IMR-90 (cell line): ENCODE results near the gene SH3BP2. TPM values are rescaled to one million over a fixed set of nuclear protein-coding genes. Genes with fewer than 3 reads are reported as not detected.

Source experiments
- ATAC-seq: fragments of 200-7000 bp; cut with Tn5 transposase; 2 replicates; pipeline ENCODE4 v1.9.1; 2020; ENCODE audit warnings: low read depth, mild to moderate bottlenecking, moderate library complexity
- BruUV-seq: library from RNA; stranded (reverse); fragments of 400-500 nt; replicated peaks from 2 replicates; lab custom pipeline; 2021; lab: Mats Ljungman, UMichigan
- CTCF ChIA-PET: fragments of 300-600 bp; formaldehyde crosslinking; extraction: SDS; loops from one replicate; lab custom pipeline; 2021; ENCODE audit warnings: antibody characterized with exemption; lab: Yijun Ruan, JAX
- POLR2A ChIA-PET: fragments of 300-600 bp; sonication (Branson Sonifier 250); formaldehyde crosslinking; loops from one replicate; lab custom pipeline; 2022; ENCODE audit warnings: antibody characterized with exemption; ENCODE audit not compliant: unreplicated experiment; lab: Charles Lee
- DNase-seq: peaks from one replicate; pipeline ENCODE4 v3.0.0; 2013
- H2AFZ ChIP-seq: replicated peaks from 2 replicates; pipeline ENCODE3; 2013; ENCODE audit warnings: low read length, mild to moderate bottlenecking; ENCODE audit not compliant: poor library complexity
- H2AK5ac ChIP-seq: 2 replicates; pipeline ENCODE4 v1.6.1; 2013; ENCODE audit warnings: low read depth, low read length, inconsistent platforms
- H2AK9ac ChIP-seq: replicated peaks from 2 replicates; pipeline ENCODE3; 2013; ENCODE audit warnings: mild to moderate bottlenecking, low read depth, low read length, moderate library complexity; ENCODE audit not compliant: poor library complexity
- H2BK120ac ChIP-seq: 2 replicates; pipeline ENCODE4 v1.6.1; 2013; ENCODE audit warnings: low read depth, low read length, inconsistent platforms
- H2BK15ac ChIP-seq: 3 replicates; pipeline ENCODE4 v1.6.1; 2013; ENCODE audit warnings: low read depth, low read length, inconsistent platforms
- H2BK20ac ChIP-seq: 2 replicates; pipeline ENCODE4 v1.6.1; 2013; ENCODE audit warnings: low read depth, mild to moderate bottlenecking, inconsistent platforms, low read length, moderate library complexity
- H2BK5ac ChIP-seq: 2 replicates; pipeline ENCODE4 v1.6.1; 2013; ENCODE audit warnings: mild to moderate bottlenecking, low read depth, low read length, inconsistent platforms; ENCODE audit not compliant: poor library complexity, severe bottlenecking
- H3K14ac ChIP-seq: replicated peaks from 2 replicates; pipeline ENCODE4 v1.6.1; 2013; ENCODE audit warnings: low read depth, low read length, inconsistent platforms
- H3K18ac ChIP-seq: 2 replicates; pipeline ENCODE4 v1.6.1; 2013; ENCODE audit warnings: low read depth, low read length, control low read depth
- H3K23ac ChIP-seq: 2 replicates; pipeline ENCODE4 v1.6.1; 2013; ENCODE audit warnings: low read depth, low read length, inconsistent platforms
- H3K27ac ChIP-seq: 2 replicates; pipeline ENCODE4 v1.5.1; 2013; ENCODE audit warnings: mild to moderate bottlenecking, control low read depth, low read length; ENCODE audit not compliant: insufficient read depth
- H3K27me3 ChIP-seq: 2 replicates; pipeline ENCODE4 v1.6.1; 2013; ENCODE audit warnings: low read length; ENCODE audit not compliant: control insufficient read depth, insufficient read depth
- H3K36me3 ChIP-seq: 2 replicates; pipeline ENCODE4 v1.6.1; 2013; ENCODE audit warnings: low read length, mixed read lengths; ENCODE audit not compliant: control insufficient read depth, insufficient read depth
- H3K4ac ChIP-seq: 2 replicates; pipeline ENCODE4 v1.6.1; 2013; ENCODE audit warnings: low read depth, low read length, inconsistent platforms
- H3K4me1 ChIP-seq: 2 replicates; pipeline ENCODE4 v1.6.1; 2013; ENCODE audit warnings: low read length, mixed read lengths; ENCODE audit not compliant: control insufficient read depth, insufficient read depth
- H3K4me2 ChIP-seq: 2 replicates; pipeline ENCODE4 v1.6.1; 2013; ENCODE audit warnings: low read depth, mild to moderate bottlenecking, control low read depth, low read length, moderate library complexity
- H3K4me3 ChIP-seq: 2 replicates; pipeline ENCODE4 v1.5.1; 2013; ENCODE audit warnings: low read depth, mild to moderate bottlenecking, control low read depth, low read length, moderate library complexity; ENCODE audit not compliant: insufficient read depth
- H3K56ac ChIP-seq: 2 replicates; pipeline ENCODE4 v1.6.1; 2013; ENCODE audit warnings: low read length, inconsistent platforms; ENCODE audit not compliant: insufficient read depth; ENCODE audit errors: extremely low read depth
- H3K79me1 ChIP-seq, 2 experiments: 2 replicates each; pipeline ENCODE4 v1.6.1; 2013; ENCODE audit warnings: low read length in 2 of 2, inconsistent platforms in 1 of 2, low read depth in 1 of 2
- H3K9ac ChIP-seq: 2 replicates; pipeline ENCODE4 v1.6.1; 2013; ENCODE audit warnings: low read depth, low read length, control low read depth
- H3K9me1 ChIP-seq: 2 replicates; pipeline ENCODE4 v1.6.1; 2013; ENCODE audit warnings: low read length, inconsistent platforms; ENCODE audit not compliant: insufficient read depth
- H3K9me3 ChIP-seq: 2 replicates; pipeline ENCODE4 v1.6.1; 2013; ENCODE audit warnings: low read length; ENCODE audit not compliant: control insufficient read depth, insufficient read depth
- H4K20me1 ChIP-seq: 2 replicates; pipeline ENCODE4 v1.6.1; 2013; ENCODE audit warnings: low read length, inconsistent platforms; ENCODE audit not compliant: insufficient read depth
- H4K5ac ChIP-seq: 2 replicates; pipeline ENCODE4 v1.6.1; 2013; ENCODE audit warnings: mild to moderate bottlenecking, low read depth, low read length, control low read depth
- H4K8ac ChIP-seq, 2 experiments: 2 replicates each; pipeline ENCODE4 v1.6.1; 2013; ENCODE audit warnings: low read depth in 2 of 2, low read length in 2 of 2, control low read depth in 1 of 2, inconsistent platforms in 1 of 2
- H4K91ac ChIP-seq: 2 replicates; pipeline ENCODE4 v1.6.1; 2013; ENCODE audit warnings: low read depth, low read length, inconsistent platforms; ENCODE audit not compliant: insufficient read depth
- CEBPB ChIP-seq: IDR thresholded peaks from 2 replicates; pipeline ENCODE4 v1.6.1; 2012; ENCODE audit warnings: low read depth, low read length, improper control_type of control experiment
- CHD1 ChIP-seq: IDR thresholded peaks from 2 replicates; pipeline ENCODE4 v1.6.1; 2012; ENCODE audit warnings: low read depth, low read length, improper control_type of control experiment
- NFE2L2 ChIP-seq: fragments of 150-350 bp; IDR thresholded peaks from 2 replicates; pipeline ENCODE4 v1.6.1; 2016; ENCODE audit warnings: low read depth, mild to moderate bottlenecking, low read length
- POLR2A ChIP-seq: IDR thresholded peaks from 2 replicates; pipeline ENCODE4 v1.6.1; 2012; ENCODE audit warnings: mild to moderate bottlenecking, low read depth, low read length
- RCOR1 ChIP-seq: IDR thresholded peaks from 2 replicates; pipeline ENCODE4 v1.6.1; 2012; ENCODE audit warnings: mild to moderate bottlenecking, low read length, improper control_type of control experiment; ENCODE audit not compliant: insufficient replicate concordance
- RFX5 ChIP-seq: IDR thresholded peaks from 2 replicates; pipeline ENCODE4 v1.8.0; 2012; ENCODE audit warnings: low read depth, mild to moderate bottlenecking, low read length, moderate library complexity
- WGBS, 2 experiments: methylation state at CpG; one replicate each; pipeline versions ENCODE4 v1.1.5 to v1.1.7; 2013; ENCODE audit warnings: missing lambda C conversion rate in 2 of 2; ENCODE audit not compliant: insufficient read length in 1 of 2; ENCODE audit errors: extremely low coverage in 2 of 2; 5-methylcytosine and 5-hydroxymethylcytosine counted together
- dilution Hi-C: fragments of 300-500 bp; cut with HindIII; formaldehyde crosslinking; loops from one replicate; pipeline ENCODE4 v1.14.3; 2018; ENCODE audit warnings: low sequenced_read_pairs; ENCODE audit not compliant: unreplicated experiment
- in situ Hi-C: fragments of 300-500 bp; cut with MboI; formaldehyde crosslinking; loops from 3 replicates; pipeline ENCODE4 v1.14.3; 2019; ENCODE audit warnings: low sequenced_read_pairs, inconsistent platforms, mixed read lengths
- intact Hi-C: fragments of 100-400 bp; cut with micrococcal nuclease; formaldehyde crosslinking; loops from 2 replicates; pipeline ENCODE4 v1.10.0; 2022
- polyA plus RNA-seq, 3 experiments: library from polyadenylated mRNA; depleted of rRNA; stranded (reverse); fragments of >200 nt; gene quantifications; 2 replicates each; pipeline ENCODE4 v1.2.3, GENCODE V29; 2012; ENCODE audit warnings: low replicate concordance in 1 of 3
- total RNA-seq: library from RNA; depleted of rRNA; stranded (reverse); fragments of >200 nt; gene quantifications from 2 replicates; pipeline ENCODE4 v1.2.3, GENCODE V29; 2012
- TF ChIP-seq, protein P1 (sequence below): fragments of 150-350 bp; IDR thresholded peaks from 2 replicates; pipeline ENCODE4 v1.6.1; 2016; ENCODE audit warnings: low read depth, mild to moderate bottlenecking, low read length, moderate library complexity, borderline replicate concordance
- TF ChIP-seq, protein P2 (sequence below): fragments of 150-350 bp; IDR thresholded peaks from 2 replicates; pipeline ENCODE4 v1.6.1; 2017; ENCODE audit warnings: mild to moderate bottlenecking, antibody characterized with exemption, low read length, low read depth
- TF ChIP-seq, protein P3 (sequence below): conservative IDR thresholded peaks from 2 replicates; pipeline ENCODE4 v1.5.1; 2012; ENCODE audit warnings: mild to moderate bottlenecking, low read depth, low read length, improper control_type of control experiment

Gene SH3BP2
- total and polyA plus RNA-seq, 2 of the 4 experiments (the other 2 are of a cell fraction): 9.0 to 37.2 TPM

DNA sequence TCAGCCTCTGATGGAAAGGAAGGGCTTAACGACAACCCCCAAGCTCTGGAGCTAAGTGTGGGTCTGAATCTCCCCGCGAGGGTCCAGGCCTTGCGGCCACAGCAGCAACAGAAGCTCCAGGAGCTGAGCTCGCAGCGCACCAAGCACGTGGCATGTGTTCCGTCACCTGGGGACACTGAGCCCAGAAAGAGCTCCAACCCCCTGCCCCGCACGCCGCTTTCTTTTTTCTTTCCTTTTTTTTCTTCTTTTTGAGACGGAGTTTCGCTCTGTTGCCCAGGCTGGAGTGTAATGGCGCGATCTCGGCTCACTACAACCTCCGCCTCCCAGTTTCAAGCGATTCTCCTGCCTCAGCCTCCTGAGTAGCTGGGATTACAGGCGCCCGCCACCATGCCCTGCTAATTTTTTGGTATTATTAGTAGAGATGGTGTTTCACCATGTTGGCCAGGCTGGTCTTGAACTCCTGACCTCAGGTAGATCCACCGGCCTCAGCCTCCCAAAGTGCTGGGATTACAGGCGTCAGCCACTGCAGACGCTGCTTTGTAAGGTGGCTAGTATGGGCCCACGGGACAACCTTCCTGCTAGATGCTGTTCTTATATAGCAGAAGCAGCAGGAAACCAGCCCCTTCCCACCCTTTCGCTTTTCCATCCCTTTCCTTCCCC is 36.1 kb upstream of the SH3BP2 start:
- Histone ChIP-seq H3K27me3 (no peaks in the 10 kb centered on the region), H2AK9ac (peak overlapping the region; percentile 68), H3K23ac (no peak overlapping the region), H4K5ac (peak overlapping the region; percentile 50), H3K4me3 (peak overlapping the region; percentile 32), H2BK20ac (no peak overlapping the region), H3K4me2 (peak overlapping the region; percentile 61), H2AFZ (peak overlapping the region; percentile 90), H3K9me3 (no peaks in the 10 kb centered on the region), H3K9ac (peak overlapping the region; percentile 50; the same call in 1 of the 2 replicates), H2BK5ac (no peak overlapping the region), H2AK5ac (peak overlapping the region; percentile 36), H3K18ac (peak overlapping the region; percentile 3; the same call in 1 of the 2 replicates), H3K9me1 (peaks cover 21% of the 10 kb centered on the region), H3K27ac (peak overlapping the region; percentile 49), H3K4ac (peak overlapping the region; percentile 71), H3K56ac (no peak overlapping the region; the same call in 1 of the 2 replicates), H3K36me3 (peaks cover 2% of the 10 kb centered on the region; the same call in 1 of the 2 replicates), H3K4me1 (peaks cover 8% of the 10 kb centered on the region), H3K14ac (peak overlapping the region; percentile 61), H4K8ac (peak overlapping the region; percentile 26 to 93; a peak in 3 of 4 replicates), H3K79me1 (peaks cover 25 to 38% of the 10 kb centered on the region in 2 experiments), H2BK120ac (peak overlapping the region; percentile 47; the same call in 1 of the 2 replicates), H4K91ac (0 out of 2 replicates have a peak overlapping the region, but pooled peaks have one; percentile 29), H2BK15ac (no peak overlapping the region), H4K20me1 (peaks cover 14% of the 10 kb centered on the region)
- in situ Hi-C loops (loop anchor here (25.0 kb wide), 1 partner anchor 280 kb away; no protein-coding TSS in a partner anchor), intact Hi-C loops (no loop called here), dilution Hi-C loops (no loop called here)
- 47% methylated on average over 9 of the region's 25 CpGs; no CpG with 5 or more reads in 1 of the 2 experiments for WGBS, 2 experiments
- DNase-seq: no peak
- BruUV-seq: no TSS peak
- ChIA-PET POLR2A (no interaction called here), CTCF (no interaction called here)
- no peak for ATAC-seq
- TF ChIP-seq NFE2L2 (no peak), CHD1 (no peak), POLR2A (no peak), RCOR1 (no peak), RFX5 (no peak), CEBPB (no peak)
- TF ChIP-seq, protein P1, sequence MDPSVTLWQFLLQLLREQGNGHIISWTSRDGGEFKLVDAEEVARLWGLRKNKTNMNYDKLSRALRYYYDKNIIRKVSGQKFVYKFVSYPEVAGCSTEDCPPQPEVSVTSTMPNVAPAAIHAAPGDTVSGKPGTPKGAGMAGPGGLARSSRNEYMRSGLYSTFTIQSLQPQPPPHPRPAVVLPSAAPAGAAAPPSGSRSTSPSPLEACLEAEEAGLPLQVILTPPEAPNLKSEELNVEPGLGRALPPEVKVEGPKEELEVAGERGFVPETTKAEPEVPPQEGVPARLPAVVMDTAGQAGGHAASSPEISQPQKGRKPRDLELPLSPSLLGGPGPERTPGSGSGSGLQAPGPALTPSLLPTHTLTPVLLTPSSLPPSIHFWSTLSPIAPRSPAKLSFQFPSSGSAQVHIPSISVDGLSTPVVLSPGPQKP: no peak
- TF ChIP-seq, protein P2, sequence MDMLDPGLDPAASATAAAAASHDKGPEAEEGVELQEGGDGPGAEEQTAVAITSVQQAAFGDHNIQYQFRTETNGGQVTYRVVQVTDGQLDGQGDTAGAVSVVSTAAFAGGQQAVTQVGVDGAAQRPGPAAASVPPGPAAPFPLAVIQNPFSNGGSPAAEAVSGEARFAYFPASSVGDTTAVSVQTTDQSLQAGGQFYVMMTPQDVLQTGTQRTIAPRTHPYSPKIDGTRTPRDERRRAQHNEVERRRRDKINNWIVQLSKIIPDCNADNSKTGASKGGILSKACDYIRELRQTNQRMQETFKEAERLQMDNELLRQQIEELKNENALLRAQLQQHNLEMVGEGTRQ: no peak
- TF ChIP-seq, protein P3, sequence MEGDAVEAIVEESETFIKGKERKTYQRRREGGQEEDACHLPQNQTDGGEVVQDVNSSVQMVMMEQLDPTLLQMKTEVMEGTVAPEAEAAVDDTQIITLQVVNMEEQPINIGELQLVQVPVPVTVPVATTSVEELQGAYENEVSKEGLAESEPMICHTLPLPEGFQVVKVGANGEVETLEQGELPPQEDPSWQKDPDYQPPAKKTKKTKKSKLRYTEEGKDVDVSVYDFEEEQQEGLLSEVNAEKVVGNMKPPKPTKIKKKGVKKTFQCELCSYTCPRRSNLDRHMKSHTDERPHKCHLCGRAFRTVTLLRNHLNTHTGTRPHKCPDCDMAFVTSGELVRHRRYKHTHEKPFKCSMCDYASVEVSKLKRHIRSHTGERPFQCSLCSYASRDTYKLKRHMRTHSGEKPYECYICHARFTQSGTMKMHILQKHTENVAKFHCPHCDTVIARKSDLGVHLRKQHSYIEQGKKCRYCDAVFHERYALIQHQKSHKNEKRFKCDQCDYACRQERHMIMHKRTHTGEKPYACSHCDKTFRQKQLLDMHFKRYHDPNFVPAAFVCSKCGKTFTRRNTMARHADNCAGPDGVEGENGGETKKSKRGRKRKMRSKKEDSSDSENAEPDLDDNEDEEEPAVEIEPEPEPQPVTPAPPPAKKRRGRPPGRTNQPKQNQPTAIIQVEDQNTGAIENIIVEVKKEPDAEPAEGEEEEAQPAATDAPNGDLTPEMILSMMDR: no peak
